Measurements from ENCODE around the gene JAK1.

DNA sequence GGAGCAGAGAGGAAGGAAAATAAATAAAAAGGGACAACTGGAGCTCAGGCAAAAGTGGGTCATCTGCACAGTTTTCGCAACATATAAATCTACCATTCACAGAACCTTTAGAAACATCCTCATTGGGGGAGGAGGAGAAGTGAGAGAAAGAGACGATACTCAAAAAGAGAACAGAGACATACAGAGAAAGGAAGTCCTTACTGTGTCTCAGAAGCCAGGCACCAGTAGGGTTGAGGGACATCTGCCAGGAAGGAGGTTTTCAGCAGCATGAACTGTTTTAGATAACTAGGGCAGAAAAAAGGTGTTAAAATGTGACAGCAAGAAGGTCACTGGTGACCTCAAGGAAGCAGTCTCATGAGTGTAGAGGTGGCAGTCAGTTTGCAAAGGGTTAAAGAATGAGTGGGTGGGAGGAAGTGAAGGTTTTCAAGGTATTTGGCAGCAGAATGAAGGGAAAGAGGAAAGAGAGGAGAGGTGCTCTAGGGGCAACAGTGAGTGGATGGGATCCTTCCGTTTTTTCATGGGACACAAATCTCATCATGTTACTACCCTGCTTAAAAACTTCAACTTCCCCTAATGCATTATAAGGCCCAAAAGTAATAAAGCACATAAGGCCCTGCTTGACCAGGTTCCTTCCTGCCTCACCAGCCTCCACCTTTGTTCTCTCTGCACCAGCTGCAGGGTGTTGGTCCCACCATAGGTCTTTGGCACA is 9.5 kb downstream of the JAK1 start:
- TF ChIP-seq EP300 (IDR thresholded peaks at IDR 0.05) = no peak
- TF ChIP-seq, protein P1, sequence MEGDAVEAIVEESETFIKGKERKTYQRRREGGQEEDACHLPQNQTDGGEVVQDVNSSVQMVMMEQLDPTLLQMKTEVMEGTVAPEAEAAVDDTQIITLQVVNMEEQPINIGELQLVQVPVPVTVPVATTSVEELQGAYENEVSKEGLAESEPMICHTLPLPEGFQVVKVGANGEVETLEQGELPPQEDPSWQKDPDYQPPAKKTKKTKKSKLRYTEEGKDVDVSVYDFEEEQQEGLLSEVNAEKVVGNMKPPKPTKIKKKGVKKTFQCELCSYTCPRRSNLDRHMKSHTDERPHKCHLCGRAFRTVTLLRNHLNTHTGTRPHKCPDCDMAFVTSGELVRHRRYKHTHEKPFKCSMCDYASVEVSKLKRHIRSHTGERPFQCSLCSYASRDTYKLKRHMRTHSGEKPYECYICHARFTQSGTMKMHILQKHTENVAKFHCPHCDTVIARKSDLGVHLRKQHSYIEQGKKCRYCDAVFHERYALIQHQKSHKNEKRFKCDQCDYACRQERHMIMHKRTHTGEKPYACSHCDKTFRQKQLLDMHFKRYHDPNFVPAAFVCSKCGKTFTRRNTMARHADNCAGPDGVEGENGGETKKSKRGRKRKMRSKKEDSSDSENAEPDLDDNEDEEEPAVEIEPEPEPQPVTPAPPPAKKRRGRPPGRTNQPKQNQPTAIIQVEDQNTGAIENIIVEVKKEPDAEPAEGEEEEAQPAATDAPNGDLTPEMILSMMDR (IDR thresholded peaks at IDR 0.05) = no peak
- TF ChIP-seq POLR2A (IDR thresholded peaks at IDR 0.05) = no peak

Measured in sigmoid colon (tissue), 4 donors.